Medulla oblongata (tissue), 1 donor: ENCODE measurements around the gene SUN5.

Source experiments
- DNase-seq: peaks from one replicate; pipeline ENCODE4 v3.0.0-alpha.2; 2015; ENCODE audit errors: extremely low spot score

Gene SUN5

GRCh38 chr20:33014336-33015113, 10.3 kb upstream of the SUN5 start:
- DNase-seq = no peak

DNA sequence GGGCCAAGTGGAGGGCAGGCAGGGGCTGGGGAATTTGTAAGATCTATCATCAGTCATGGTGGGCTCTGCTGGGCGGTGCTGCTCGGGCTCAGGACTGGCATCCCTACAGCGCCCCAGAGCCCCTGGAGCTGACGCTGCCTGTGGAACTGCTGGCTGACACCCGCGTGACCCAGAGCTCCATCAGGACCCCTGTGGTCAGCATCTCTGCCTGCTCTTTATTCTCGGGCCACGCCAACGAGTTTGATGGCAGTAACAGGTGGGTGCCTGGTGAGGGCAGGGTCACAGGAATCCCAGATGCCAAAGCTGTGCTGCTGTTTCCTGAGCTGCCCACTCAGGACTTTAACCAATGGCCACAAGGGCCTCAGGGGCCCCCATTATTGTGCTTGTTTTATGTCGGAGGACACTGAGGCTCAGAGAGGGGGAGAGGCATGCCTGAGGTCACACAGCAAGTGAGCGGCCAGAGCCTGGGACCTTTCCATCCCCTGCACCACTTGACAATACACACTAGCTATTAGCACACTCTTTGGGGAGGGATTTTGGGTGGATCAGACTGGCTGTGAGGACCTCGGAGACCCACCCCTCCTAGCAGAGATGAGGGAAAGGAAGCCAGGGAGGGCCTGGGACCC, 9.6 kb upstream of the SUN5 start:
- no peak for DNase-seq

DNA sequence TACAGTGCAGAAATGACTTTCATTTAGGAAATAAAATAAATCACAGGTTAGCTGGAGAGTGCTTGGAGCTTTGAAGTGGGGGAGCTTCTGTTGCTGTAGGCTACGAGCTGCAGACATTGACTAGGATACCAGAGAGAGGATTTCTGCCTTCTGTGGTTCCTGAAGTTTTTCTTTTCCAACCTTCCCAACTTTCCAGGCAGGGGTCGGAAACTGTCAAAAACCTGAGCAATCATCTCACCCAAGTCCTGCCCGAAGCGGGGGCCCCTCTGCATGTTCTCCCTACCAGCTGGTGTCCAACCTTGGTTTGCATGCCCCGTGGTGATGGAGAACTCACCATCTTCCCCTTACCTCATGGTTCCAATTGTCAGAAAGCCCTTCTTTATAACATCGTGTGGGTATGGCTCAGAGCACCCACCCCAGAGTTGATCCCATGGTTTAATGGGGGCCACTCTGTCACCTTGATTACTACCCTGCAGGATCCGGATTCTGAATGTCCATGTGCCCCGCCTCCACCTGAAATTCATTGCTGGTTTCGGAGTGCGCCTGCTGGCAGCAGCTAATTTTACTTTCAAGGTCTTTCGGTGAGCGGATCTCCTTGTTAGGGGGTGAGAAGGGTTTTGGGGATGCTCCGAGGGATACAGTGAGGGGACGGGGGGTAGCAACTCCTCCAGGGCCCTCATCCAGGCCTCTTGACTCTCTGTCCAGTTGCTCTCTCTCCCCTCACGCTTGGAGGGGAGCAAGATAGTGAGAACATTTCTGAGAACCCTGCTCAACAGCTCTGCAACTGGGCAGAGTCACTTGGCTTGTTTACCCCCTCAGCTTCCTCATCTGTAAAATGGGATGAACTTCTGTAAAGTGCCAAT, 8.3 kb upstream of the SUN5 start:
- no peak for DNase-seq

DNA sequence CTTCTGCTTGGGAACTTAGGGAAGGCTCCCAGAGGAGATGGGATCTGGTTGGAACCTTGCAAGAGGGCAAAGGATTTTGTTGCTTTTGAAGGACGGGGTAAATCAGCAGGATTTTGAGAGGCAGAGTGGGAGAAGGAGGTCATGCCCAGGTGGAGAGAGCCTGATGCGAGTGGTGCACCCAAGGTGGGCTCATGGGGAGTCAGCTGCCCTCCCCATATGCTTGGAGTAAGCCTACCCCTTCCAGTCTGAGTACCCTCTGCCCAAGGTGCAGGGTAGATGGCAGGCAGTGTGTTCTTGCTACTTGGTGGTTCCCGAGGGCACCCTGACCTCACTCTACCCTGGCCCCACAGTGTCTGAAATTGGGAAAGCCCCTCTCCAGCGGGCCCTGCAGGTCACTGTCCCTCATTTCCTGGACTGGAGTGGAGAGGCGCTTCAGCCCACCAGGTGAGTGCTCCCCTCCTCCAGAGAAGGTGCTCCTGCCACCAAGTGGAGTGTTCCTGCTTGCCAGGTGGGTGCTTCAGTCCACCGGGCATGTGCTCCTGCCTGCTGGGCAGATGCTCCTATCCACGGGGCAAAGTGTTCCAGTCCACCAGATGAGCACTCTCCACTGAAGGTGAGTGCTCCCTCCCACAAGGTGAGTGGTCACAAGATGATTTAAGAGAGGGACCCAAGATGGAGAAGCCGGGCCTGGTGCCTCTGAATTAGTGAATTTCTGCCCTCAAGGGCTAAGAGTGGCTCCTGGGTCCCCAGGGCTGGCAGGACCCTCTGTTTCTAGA, 6.6 kb upstream of the SUN5 start:
- no peak for DNase-seq

DNA sequence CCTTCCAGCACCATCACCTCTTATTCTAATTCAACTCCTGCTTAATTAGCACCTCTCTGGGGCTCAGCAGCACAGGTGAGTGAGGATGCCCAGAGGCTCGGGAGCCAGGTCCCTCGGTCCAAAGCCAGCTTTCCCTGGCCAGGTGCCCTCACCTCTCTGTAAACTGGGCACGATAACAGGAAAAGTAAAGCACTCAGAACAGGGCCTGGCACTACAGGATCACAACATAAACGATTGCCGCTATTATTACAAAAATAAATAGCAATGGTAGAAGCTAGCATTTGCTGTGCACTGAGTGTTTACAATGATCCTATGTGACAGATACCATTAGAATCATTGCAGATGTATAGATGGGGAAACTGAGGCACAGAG, 5.9 kb upstream of the SUN5 start:
- no peak for DNase-seq

DNA sequence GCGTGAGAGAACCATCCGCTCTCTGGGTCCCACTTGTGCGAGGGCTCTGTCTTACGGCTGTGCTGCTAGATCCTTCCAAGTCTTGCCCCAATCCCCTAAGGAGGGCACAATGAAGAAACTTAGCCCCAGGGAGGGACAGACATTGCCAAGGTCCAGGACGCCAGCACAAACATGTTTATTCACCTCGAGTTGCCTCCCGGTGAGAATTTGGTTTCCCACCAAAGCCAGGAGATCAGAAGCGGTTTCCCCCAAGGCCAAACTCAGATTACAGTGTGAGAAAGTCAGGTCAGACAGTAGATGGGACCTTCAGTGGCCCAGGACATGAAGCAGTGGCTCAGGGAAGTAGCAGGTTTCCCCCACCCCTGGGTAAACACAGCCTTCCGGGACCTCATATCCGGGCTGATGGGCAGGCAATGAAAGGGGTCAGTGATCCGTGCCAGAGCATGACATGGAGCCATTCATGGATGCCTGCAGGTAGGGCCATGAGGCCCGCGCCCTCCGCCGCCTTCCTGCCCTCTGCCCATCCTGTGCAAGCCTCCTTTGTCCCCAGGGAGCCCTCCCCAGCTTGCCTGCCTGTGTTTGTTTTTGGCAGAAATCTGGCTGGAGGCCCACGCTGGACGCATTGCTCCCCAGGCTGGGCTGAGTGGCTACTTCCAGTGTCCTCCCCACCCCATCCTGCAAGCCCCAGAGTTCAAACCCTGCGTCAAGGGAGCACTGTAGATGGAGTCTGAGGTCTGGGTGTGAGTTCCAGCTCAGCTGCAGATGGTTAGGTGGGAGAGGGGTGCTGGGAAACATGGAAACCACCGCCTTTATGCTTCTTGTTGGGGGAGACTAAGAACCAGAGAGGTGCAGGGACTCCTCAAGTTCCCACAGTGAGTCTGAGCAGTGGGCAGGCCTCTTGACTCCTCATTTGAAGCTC, 5.2 kb upstream of the SUN5 start:
- DNase-seq = no peak

DNA sequence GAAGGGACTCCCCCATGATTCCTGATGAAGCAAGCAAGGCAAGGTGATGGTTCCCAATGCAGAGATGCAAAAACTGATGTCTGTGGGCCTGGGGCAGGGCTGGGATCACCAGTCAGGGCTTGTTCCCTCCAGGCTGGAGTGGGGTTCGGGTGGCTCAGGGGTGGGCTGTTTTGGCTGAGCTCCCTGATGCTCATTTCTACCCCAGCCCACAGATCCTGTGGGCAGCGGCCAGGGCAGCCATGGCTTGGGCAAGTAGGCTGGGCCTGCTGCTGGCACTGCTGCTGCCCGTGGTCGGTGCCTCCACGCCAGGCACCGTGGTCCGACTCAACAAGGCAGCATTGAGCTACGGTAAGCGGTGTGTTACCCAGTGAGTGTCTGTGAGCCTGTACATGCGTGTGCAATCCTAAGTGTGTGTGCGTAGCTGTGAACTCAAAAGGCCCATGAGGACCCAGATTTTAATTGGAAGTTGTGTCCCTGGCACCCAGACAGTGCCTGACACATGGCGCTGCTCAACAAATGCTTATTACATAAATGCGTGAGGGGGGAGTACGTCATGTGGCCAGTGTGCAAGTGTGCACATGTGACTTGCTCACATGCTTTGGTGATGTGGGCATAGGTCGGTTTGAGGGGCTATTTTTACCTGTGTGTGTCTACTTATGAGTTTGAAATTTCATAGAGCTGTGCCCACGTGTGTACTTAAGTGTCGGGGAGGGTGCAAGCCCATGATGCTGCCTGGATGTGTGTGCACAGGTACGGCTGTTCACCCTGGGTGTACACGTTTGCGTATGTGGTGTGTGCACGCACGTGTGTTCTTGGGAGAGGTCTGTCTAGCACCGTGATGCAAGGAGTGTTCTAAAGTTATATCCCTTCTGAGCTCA, 4.3 kb upstream of the SUN5 start:
- no peak for DNase-seq

- DNase-seq = no peak
These were observed 3.4 kb upstream of the SUN5 start, which contains the start of gene BPIFB2 for GRCh38 chr20:33007376-33008335. TSS of gene BPIFB2 (plus strand) at chr20:33007704. CDS start at chr20:33008575, 871 bp downstream.

GRCh38 chr20:33006776-33007375, 2.6 kb upstream of the SUN5 start:
- no peak for DNase-seq

DNA sequence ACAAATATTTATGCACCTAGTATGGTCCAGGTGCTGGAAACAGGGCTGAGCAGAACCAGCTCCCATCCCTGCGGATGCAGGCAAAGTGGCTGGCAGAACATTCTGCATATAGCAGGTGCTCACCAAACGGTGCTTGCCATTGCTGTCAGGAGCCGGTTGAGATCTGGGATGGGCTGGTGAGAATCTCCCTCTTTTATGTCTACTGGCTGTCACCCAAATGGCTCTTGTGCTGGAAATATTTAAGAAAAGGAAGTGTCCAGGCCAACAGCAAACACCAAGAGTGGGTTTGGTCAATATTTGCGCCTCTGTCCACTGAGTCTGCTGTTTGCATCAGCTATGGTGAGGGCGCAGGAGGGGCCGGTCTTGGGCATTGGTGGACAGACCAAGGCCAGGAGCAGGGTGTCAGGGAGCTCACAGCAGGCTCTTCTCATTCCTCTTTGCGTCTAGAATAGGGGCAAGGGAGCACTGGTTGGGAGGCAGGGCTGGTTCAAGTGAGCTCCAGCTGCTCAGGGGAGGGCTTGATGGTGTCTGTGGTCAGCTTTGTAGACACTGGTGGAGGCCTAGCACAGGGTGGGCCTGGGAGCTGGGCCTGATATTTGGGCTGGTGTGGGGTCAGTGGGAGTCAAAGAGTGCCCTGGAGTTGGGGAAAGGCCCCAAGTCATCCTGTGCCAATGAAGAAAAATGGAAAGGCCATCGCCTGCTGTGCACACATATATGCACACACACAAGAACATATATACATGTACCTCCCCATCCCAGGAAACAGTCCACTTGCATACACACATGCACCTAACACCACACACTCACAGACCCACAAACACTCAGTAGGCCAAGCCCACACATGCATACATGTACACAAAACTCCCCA, 1.9 kb upstream of the SUN5 start:
- no peak for DNase-seq

DNA sequence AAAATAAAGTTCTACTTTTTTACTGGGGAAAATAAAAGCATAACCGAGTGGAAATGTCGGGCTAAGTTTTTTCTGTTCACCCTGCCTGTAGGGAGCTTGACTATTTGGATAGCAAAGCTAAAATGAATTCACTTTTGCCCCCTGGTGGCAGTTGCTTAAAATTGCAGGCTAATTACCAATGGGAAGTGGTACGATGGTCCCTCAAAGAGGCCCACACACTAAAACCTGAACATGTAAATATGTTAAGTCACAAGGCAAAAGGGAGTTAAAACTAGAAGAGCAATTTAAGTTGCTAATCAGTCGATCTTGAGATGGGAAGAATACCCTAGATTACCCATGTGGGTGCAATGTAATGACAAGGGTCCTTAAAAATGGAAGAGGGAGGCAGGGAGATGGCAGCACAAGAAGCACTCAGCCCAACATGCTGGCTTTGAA, 916 bp upstream of the SUN5 start:
- no peak for DNase-seq

DNA sequence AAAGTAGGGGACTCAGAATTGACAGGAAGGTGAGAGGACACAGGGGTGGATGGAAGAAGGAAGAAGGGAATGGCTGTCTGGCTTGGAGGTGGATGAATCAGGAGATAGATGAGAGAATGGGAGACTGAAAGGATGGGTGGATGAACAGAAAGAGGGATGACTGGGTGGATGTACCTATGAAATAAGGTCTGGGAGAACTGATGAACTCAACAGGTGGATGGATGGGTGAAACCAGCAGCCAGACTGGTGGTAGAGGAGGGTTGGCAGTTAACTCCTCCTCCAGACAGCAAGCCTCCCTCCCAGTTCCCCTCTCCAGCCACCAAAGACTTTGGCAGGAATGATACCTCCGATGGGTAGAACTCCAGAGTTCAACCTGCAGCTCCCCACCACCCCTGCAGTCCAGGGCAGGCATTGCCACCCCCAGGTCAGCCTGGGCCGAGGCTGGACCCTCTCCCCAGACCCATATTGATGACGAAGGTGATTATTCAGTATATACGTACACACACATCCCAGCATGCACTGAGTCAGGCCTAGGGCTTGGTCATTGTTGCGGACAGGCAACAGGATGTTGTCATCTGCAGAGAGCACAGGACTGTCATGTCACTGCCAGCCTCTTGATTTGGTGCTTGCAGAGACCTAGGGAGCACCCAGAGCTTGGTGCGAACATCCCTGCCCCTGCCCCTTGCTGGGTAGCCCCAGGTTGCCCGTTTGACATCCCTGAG, 2.0 kb downstream of the SUN5 start:
- no peak for DNase-seq

DNA sequence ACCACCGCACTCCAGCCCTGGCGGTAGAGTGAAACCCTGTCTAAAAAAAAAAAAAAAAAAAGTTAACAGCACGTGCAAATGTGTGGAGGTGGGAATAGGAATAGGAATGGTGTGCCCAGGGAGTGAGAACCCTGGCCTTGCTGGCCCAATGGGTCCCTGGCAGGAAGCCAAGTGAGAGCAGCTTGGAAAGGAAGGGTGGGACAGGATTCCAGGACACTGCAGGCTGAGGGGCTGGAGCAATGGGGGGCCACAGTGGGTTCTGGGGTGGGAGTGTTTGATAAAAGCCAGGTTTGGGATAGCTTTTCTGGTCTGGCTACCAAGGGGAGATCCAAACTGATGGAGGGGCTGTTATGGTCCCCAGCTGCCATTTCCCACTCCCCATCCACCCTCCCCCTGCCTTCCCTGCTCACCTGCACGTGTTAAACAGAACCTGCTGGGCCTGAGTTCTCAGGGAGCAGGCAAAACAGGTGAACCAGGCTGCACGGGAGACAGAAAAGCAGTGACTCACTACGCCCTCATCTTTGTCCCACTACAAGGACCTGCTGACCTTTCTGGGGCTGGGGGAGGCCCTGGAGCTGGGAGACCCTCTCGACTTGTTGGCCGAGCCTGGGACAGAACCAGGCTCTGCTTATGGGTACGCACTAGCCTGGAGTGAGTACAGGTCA, 3.3 kb downstream of the SUN5 start:
- no peak for DNase-seq

- DNase-seq = no peak
These were observed 4.5 kb downstream of the SUN5 start for GRCh38 chr20:32999603-33000250.

GRCh38 chr20:32997431-32997830, 6.8 kb downstream of the SUN5 start:
- DNase-seq = no peak
